ENCODE data around the gene CYLD.

- TF ChIP-seq, protein P1, sequence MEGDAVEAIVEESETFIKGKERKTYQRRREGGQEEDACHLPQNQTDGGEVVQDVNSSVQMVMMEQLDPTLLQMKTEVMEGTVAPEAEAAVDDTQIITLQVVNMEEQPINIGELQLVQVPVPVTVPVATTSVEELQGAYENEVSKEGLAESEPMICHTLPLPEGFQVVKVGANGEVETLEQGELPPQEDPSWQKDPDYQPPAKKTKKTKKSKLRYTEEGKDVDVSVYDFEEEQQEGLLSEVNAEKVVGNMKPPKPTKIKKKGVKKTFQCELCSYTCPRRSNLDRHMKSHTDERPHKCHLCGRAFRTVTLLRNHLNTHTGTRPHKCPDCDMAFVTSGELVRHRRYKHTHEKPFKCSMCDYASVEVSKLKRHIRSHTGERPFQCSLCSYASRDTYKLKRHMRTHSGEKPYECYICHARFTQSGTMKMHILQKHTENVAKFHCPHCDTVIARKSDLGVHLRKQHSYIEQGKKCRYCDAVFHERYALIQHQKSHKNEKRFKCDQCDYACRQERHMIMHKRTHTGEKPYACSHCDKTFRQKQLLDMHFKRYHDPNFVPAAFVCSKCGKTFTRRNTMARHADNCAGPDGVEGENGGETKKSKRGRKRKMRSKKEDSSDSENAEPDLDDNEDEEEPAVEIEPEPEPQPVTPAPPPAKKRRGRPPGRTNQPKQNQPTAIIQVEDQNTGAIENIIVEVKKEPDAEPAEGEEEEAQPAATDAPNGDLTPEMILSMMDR (IDR thresholded peaks at IDR 0.05; ENCODE audit: low read depth, low read length), result no peak
- no peak for TF ChIP-seq EZH2phosphoT487 (IDR thresholded peaks at IDR 0.05; ENCODE audit: low read depth)
Observed at GRCh38 chr16:50724306-50724705, 17.6 kb upstream of the CYLD start.

Measured in OCI-LY3 (cell line).